PC-9 (cell line): ENCODE results near the gene UVRAG.

Experiments used
- EZH2 ChIP-seq: fragments of 200-600 bp; sonication (generic); IDR thresholded peaks from 2 replicates; pipeline ENCODE4 v1.8.0; 2017; ENCODE audit warnings: antibody characterized with exemption, low read depth
- TF ChIP-seq, protein P1 (sequence below): fragments of 200-600 bp; sonication (generic); conservative IDR thresholded peaks from 2 replicates; pipeline ENCODE4 v1.6.1; 2017; ENCODE audit warnings: mixed run types, antibody characterized with exemption, mild to moderate bottlenecking, moderate library complexity

DNA sequence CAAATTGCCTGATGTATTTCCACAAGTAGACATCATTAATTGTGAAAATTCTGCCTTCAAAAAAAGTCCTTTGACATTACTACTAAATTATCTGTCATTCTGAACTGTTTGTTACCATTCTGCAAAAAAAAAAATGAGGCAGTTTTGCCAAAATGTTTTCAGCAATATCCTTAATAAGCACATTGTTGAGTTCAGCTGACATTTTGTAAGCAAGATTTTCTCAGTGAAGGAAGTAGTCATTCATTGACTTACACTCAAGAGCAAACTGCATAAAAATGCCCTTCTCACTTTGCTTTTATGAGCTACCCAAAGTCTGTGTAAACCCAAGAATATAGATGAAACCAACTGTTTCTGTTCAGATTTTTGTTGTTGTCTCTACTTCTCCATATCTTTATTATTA lies 125.9 kb downstream of the UVRAG start:
- TF ChIP-seq, protein P1, sequence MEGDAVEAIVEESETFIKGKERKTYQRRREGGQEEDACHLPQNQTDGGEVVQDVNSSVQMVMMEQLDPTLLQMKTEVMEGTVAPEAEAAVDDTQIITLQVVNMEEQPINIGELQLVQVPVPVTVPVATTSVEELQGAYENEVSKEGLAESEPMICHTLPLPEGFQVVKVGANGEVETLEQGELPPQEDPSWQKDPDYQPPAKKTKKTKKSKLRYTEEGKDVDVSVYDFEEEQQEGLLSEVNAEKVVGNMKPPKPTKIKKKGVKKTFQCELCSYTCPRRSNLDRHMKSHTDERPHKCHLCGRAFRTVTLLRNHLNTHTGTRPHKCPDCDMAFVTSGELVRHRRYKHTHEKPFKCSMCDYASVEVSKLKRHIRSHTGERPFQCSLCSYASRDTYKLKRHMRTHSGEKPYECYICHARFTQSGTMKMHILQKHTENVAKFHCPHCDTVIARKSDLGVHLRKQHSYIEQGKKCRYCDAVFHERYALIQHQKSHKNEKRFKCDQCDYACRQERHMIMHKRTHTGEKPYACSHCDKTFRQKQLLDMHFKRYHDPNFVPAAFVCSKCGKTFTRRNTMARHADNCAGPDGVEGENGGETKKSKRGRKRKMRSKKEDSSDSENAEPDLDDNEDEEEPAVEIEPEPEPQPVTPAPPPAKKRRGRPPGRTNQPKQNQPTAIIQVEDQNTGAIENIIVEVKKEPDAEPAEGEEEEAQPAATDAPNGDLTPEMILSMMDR = no peak
- TF ChIP-seq EZH2 = no peak
